HG02943 (cell line): ENCODE measurements around the gene EVC2.

Source experiments
- ATAC-seq: cut with Tn5 transposase; IDR thresholded peaks from one replicate; pipeline ENCODE4 v1.9.1; 2021; ENCODE audit warnings: mild to moderate bottlenecking, low read depth, moderate library complexity; ENCODE audit not compliant: unreplicated experiment

The EVC2 gene

DNA sequence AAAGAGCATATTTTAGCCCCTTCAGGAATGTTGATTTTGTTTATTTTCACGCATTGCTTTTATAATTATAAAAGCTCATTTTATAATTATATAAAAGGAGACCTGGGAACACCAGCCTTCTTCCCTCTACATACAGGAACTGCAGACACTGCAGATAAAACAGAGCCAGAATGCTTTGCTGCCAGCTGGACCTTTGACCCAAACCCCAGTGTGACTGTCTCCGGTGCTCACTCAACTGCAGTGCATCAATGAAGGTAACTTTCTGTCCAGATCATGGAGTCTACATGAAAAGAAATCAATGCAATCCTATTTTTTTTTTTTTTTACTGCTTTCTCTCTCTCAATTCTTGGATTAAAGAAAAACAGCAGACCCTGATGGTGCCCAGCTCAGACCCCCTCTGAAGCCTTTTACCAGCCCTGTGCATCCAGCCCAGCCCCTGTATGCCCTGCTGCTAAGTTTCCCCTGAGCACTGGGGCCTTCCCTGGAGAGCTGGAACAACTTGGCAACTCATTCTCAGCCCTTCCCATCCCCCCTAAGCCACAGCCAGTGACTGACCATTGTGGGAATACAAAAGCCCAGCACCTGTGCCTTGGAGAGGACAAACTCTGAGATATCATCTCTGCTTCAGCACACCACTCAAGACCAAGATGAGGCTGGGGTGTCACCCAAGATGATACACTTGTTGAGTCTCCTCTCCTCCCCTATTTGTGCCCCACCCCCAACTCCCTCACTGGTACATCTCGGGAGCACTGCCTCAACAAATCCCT lies 182.1 kb downstream of the EVC2 start:
- no peak for ATAC-seq

GRCh38 chr4:5524446-5525299 lies 183.7 kb downstream of the EVC2 start:
- ATAC-seq: no peak

DNA sequence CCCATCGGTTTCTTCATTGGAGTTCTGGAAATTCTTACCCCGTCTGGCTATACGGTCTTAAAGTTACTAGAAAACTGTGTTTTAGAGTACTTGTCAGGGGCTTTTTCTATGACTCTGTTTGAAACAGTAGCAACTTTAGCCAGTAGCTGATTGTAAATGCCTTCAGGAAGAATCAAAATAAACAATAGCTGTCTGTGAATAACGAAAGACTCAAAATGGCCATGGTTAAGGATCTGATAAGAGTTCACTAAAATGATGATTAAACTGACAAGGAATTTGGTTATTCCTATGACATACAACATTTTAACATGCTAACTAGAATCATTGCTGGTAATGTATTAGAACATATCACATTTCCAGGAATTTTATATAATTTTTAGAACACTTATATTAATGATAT lies 191.0 kb downstream of the EVC2 start:
- no peak for ATAC-seq

- ATAC-seq: no peak
Observed at GRCh38 chr4:5515646-5516045, 192.7 kb downstream of the EVC2 start.
